Measurements from ENCODE around the gene LRRC32. TPM values are rescaled to one million over a fixed set of nuclear protein-coding genes. Genes with fewer than 3 reads are reported as not detected.
"Not testable (repeated sequence)": the region's sequence is repeated elsewhere in the genome, so short reads cannot be mapped to it uniquely, and the experiment has no call there.

The LRRC32 gene
- polyA plus RNA-seq, 3 donors = 59.3 to 65.3 (median 65.2) TPM

DNA sequence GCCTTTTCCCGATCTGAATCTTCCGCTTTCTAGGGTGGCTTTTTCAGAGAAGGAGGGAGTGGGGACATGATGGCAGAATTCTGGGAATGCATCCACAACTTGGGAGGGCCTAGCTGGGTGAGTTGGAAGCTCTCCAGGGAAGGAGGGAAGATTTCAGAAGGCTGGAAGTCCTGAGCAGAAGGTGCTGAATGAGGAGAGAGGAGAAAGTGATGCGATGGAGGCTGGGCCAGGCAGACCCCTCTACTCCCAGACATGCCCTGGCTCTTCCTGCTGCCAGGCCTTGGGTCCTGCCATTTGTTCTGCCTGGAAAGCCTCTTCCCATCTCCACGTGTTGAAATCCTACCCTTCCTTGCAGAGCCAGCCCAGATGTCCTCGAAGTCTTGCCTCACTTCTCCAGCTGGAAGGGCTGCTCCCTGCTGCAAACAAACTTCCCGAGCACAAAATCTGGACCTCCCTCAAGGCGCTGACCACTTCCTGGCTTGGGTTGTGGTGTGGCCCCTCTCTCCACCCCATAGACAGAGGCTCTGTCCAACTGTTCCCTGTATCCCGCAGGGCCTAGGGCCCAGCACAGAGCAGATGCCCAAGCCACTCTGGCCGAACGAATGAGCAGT is 16.8 kb downstream of the LRRC32 start:
- DNase-seq (ENCODE audit: low read depth in 3 of 3, low spot score in 2 of 3) = no peak

DNA sequence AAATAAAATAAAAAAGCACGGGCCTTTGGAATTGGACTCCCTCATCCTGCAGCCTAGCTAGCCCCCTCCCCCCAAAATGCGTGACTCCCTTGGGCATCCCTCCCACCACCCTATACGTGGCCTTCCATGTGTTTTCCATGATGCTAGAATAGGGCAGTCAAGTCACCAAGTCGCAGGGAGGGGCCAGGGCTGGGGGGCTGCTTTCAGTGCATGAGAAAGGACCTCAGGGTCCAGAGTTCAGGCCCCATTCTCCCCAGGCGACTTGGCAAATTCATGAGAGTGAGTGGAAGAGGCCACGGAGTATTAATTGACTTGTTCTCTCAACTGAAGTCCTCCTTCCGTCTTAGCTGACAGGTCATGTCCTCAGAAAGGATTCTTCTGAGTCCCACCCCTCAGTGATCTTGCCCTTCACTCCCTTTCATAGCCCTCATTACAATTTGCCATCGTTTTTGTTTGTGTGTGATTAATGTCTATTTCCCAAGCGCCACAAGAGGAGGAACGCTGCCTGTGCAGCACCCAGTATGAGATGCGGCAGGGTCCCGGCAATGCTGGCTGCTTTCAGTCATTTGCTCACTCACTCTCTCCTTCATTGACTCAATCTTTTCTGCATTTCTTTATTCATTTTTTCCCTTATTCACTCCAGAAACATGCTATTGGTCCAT is 17.4 kb downstream of the LRRC32 start:
- DNase-seq (ENCODE audit: low read depth in 3 of 3, low spot score in 2 of 3) = no peak

GRCh38 chr11:76649851-76650372 is 20.6 kb downstream of the LRRC32 start:
- no peak for DNase-seq (ENCODE audit: low read depth in 3 of 3, low spot score in 2 of 3)

- DNase-seq (ENCODE audit: low read depth in 3 of 3, low spot score in 2 of 3) = no peak
Observed at GRCh38 chr11:76649011-76649410, 21.5 kb downstream of the LRRC32 start.

DNA sequence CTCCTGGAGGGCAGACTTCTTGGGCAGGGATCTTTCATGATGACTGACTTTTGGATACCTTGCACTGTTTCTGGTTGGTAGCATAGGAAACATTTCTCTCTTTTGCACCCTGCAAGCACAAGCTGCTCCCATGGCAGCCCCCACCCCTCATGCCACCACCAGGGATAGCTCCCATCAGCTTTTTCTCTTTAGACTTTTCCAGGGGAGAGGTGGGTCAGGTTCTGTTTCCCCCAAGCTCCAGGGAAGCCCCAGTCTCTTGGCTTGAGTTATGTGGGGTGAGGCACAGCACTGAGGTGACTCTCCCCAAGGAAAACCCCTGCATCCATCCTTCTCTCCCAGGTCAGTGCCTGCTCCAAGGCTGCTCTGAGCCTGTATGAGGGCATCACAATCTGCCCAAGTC is 22.5 kb downstream of the LRRC32 start:
- no peak for DNase-seq (ENCODE audit: low read depth in 3 of 3, low spot score in 2 of 3)

DNA sequence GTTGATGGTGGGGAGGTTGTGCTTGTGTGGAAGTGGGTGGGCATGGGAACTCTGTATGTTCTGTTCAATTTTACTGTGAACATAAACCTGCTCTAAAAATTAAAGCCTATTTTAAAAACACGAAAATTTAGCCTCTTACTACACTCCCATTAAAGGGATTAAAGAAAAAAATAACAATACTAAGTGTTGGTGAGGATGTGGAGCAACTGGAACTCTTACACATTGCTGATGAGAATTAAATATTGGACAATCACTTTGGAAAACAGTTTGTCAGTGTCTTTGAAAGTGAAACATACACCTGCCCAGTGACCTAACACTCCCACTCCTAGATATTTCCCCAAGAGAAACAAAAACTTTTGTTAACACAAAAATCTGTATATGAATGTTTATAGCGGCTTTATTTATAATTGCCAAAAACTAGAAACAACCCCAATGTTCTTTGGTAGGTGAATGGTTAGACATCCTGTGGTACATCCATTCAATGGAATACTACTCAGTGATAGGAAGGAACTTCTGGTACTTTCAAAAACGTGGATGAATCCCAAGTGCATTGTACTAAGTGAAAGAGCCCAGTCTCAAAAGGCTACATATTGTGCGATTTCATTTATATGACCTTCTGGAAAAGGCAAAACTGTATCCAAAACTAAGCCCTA is 23.5 kb downstream of the LRRC32 start:
- no peak for DNase-seq (ENCODE audit: low read depth in 3 of 3, low spot score in 2 of 3)

DNA sequence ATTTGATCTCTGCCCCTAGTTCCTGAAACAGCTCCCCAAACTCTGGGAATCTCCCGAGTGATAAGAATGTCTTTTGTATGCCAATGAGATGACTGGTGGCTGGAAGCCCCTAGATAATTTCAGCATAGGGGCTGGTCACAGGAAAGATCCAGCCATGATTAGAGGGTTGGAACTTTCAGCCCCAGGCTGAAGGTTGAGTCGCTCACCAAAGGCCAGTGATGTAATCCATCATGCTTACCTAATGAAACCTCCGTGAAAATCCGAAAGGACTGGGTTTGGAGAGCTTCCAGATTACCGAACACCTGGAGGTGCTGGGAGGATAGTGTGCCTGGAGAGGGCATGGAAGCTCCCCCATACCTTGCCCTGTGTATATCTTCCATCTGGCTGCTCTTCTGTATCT is 26.0 kb downstream of the LRRC32 start:
- no peak for DNase-seq (ENCODE audit: low read depth in 3 of 3, low spot score in 2 of 3)

- not testable (repeated sequence) for DNase-seq (ENCODE audit: low read depth in 3 of 3, low spot score in 2 of 3)
Observed at GRCh38 chr11:76643711-76644110, 26.8 kb downstream of the LRRC32 start.

- no peak for DNase-seq (ENCODE audit: low read depth in 3 of 3, low spot score in 2 of 3)
Observed at GRCh38 chr11:76642341-76642740, 28.2 kb downstream of the LRRC32 start.

GRCh38 chr11:76641905-76642304 is 28.6 kb downstream of the LRRC32 start:
- no peak for DNase-seq (ENCODE audit: low read depth in 3 of 3, low spot score in 2 of 3)

- DNase-seq (ENCODE audit: low read depth in 3 of 3, low spot score in 2 of 3) = no peak
Observed at GRCh38 chr11:76640501-76640900, 30.0 kb downstream of the LRRC32 start.

GRCh38 chr11:76639621-76640020 is 30.9 kb downstream of the LRRC32 start:
- DNase-seq (ENCODE audit: low read depth in 3 of 3, low spot score in 2 of 3) = no peak

- no peak for DNase-seq (ENCODE audit: low read depth in 3 of 3, low spot score in 2 of 3)
Observed at GRCh38 chr11:76638270-76639197, 32.0 kb downstream of the LRRC32 start.

DNA sequence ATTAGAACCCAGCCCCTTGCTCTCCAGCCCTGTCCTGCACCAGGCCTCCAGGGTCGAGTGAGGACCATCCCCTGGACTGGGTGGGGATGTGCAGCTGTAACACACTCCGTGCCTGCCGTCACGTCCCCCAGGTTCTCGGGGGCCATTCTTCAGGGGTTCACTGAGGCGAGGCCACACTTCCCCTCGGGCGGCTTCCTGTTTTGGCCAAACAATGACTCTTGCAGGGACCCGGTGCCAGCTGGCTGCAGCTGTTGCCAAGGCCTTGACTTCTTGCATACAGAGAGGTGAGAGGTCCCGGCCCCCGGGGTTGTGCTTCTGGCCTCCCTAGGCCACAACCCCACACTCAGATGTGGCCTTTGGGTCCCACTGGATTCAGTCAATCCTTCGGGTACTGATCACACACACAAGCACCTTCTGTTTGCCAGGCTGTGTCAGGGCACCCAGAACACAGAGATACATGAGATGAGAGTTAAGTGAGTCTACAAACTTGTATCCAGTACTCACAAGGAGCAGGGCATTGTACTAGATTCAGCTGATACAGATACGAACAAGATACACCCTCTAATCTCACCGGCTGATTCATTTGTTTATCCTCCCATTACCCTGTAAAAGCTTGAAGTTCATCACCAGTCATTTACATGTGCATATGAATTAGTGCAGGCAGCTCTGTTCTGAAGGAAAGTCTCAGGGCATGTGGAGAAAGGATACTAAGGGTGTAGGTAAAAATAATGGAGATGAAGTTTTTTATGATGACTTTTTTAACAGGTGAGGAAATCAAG is 32.9 kb downstream of the LRRC32 start:
- DNase-seq (ENCODE audit: low read depth in 3 of 3, low spot score in 2 of 3) = no peak

DNA sequence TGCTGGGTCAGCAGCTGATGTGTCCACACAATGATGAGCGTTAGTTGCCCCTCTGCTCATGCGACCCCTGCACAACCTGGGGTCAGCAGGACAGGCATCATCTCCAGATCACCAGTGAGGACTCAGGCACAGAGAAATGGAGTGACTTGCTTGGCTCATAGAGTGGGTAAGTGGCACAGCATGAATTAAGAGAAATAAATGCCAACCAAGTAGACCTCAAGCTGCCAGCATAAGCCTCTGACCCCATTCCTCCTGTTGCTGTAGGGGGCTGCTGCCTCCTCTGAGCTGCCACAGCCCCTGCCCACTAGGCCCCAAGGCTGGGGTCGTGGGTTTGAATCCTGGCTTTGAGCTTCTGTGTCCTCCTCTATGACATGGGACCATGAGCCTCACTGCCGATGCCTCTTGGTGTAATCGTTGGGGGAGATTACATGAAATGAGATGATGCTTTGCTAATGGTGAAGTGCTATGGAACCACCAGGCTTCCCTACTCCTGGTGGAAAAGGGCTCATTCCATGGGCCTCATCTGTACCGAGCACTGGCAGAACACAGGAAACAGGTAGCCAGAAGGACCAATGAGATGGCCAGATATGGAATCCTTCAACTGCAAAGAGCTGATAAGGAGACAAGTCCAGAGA is 33.6 kb downstream of the LRRC32 start:
- DNase-seq (ENCODE audit: low read depth in 3 of 3, low spot score in 2 of 3) = no peak

DNA sequence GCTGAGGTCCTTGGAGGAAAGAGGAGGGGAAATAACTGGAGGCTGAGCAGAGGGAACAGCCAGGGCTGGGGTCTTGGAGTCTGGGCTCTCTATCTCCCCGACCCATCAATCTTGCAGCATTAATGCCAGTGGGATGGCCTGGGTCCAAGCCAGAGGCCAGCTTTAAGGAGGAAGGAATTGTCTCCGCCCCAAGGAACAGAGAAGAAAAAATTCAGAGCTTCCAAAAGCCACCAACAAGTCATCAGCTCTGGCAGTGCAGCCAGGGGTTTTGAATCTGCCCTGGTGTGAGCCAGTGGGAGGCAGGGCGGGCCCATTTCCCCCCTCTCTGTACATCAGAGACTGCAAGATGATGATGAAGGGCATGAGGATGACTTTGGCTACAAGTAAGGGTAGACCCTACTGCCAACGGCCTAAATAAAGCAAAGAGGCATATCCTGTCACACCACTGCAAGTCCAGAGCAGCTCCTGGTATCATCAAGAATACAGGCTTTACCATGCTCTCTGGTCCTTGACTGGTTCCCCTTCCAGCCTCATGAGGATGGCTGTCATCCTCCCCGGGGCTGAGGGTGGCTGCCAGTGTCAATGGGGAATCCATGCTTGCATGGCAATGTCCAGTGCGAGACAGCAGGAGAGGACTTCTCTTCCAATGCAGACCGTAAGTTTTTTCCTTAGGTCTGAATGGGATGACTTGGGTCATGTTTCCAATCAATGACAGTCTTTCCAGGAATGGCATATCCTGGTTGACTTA is 34.4 kb downstream of the LRRC32 start:
- no peak for DNase-seq (ENCODE audit: low read depth in 3 of 3, low spot score in 2 of 3)

DNA sequence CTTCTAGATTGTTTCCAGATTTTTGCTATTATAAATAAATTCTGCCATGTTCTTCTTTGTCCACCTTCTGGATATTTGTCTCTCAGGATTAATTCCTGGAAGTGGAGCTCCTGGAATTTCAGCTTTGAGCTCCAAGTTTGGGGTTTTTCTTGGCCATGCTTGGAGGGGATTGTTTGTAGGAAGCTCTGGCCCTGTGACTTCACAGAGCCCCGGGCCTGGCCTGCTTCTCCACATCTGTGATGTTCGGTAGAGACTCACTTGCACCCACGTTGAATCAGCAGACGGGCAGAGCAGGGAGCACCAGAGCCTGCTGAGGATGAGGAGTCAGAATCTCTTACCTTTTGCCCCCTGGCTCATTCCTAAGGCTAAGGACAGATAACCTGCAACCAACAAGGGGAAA is 35.7 kb downstream of the LRRC32 start:
- no peak for DNase-seq (ENCODE audit: low read depth in 3 of 3, low spot score in 2 of 3)

DNA sequence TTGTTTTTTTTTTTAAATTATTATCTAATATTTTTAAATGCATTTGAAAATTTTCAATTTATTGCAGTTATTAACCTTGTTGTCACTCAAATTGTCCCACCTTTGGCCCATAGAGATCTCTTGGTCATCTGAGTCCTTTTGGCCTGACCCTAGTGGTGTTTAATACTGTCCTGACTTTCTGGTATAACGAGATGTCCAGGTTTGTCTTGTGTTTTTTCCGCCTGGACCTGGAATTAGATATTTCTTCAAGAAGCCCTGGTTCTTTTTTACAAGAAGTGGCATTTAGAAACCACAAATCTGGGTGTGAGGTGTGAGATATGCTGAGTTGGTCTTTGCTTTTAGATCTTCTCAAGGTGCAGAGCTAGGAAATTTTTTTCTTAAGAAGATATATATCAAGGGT is 38.1 kb downstream of the LRRC32 start:
- no peak for DNase-seq (ENCODE audit: low read depth in 3 of 3, low spot score in 2 of 3)

Measured in right renal cortex interstitium (tissue), 3 donors.